WTC11 (cell line): ENCODE measurements around the gene TEAD1. TPM values are rescaled to one million over a fixed set of nuclear protein-coding genes. Genes with fewer than 3 reads are reported as not detected.

Source experiments
- ATAC-seq: fragments of 200-7000 bp; cut with Tn5 transposase; 2 replicates; pipeline ENCODE4 v1.10.0; 2021; ENCODE audit warnings: mild to moderate bottlenecking, moderate library complexity
- CTCF ChIA-PET: fragments of 300-600 bp; sonication (Branson Sonifier 250); formaldehyde crosslinking; loops from one replicate; lab custom pipeline; 2021; ENCODE audit warnings: antibody characterized with exemption; lab: Charles Lee
- POLR2A ChIA-PET: fragments of 350-600 bp; sonication (Branson Sonifier 250); formaldehyde crosslinking; loops from one replicate; lab custom pipeline; 2021; ENCODE audit warnings: antibody characterized with exemption; lab: Charles Lee
- DNase-seq: peaks from one replicate; pipeline ENCODE4 v3.0.0; 2021; ENCODE audit warnings: low spot score
- H3K27ac Mint-ChIP-seq: 2 replicates; pipeline ENCODE4 v1.8.0; 2021; ENCODE audit warnings: mixed read lengths
- H3K27me3 Mint-ChIP-seq: 2 replicates; pipeline ENCODE4 v1.8.0; 2021; ENCODE audit warnings: low read depth, mild to moderate bottlenecking, moderate library complexity, mixed read lengths
- H3K36me3 Mint-ChIP-seq: 2 replicates; pipeline ENCODE4 v1.8.0; 2021; ENCODE audit warnings: mixed read lengths
- H3K4me1 Mint-ChIP-seq: 2 replicates; pipeline ENCODE4 v1.8.0; 2022; ENCODE audit warnings: mixed read lengths
- H3K4me3 Mint-ChIP-seq: 2 replicates; pipeline ENCODE4 v1.8.0; 2021; ENCODE audit warnings: mild to moderate bottlenecking, moderate library complexity, mixed read lengths
- H3K9me3 Mint-ChIP-seq: 2 replicates; pipeline ENCODE4 v1.8.0; 2021; ENCODE audit warnings: mixed read lengths
- CBFB ChIP-seq: sonication (generic); formaldehyde crosslinking; IDR thresholded peaks from 2 replicates; pipeline ENCODE4 v1.8.1; 2022; ENCODE audit warnings: mild to moderate bottlenecking, low read depth, missing genetic modification reagents
- CREM ChIP-seq: sonication (generic); formaldehyde crosslinking; IDR thresholded peaks from 2 replicates; pipeline ENCODE4 v1.8.1; 2022; ENCODE audit warnings: mild to moderate bottlenecking, missing genetic modification reagents, moderate library complexity
- ELF4 ChIP-seq: sonication (generic); formaldehyde crosslinking; IDR thresholded peaks from 2 replicates; pipeline ENCODE4 v1.8.1; 2022; ENCODE audit warnings: low read depth, mild to moderate bottlenecking, moderate library complexity, missing genetic modification reagents
- EMX1 ChIP-seq: fragments of 250-450 bp; sonication (Bioruptor Pico); IDR thresholded peaks from 2 replicates; pipeline ENCODE4 v1.8.0; 2021; ENCODE audit warnings: mild to moderate bottlenecking
- ETV6 ChIP-seq: sonication (generic); formaldehyde crosslinking; IDR thresholded peaks from 2 replicates; pipeline ENCODE4 v1.8.1; 2022; ENCODE audit warnings: mild to moderate bottlenecking, missing genetic modification reagents
- FOXJ3 ChIP-seq: sonication (generic); formaldehyde crosslinking; IDR thresholded peaks from 2 replicates; pipeline ENCODE4 v1.9.0; 2021; ENCODE audit warnings: missing genetic modification reagents, mild to moderate bottlenecking, borderline replicate concordance
- FOXK1 ChIP-seq: sonication (generic); formaldehyde crosslinking; IDR thresholded peaks from 2 replicates; pipeline ENCODE4 v1.8.0; 2022; ENCODE audit warnings: mild to moderate bottlenecking, moderate library complexity, missing genetic modification reagents
- GRHL2 ChIP-seq: fragments of 250-450 bp; sonication (Bioruptor Pico); IDR thresholded peaks from 2 replicates; pipeline ENCODE4 v1.8.0; 2022; ENCODE audit warnings: mild to moderate bottlenecking, moderate library complexity; ENCODE audit not compliant: insufficient replicate concordance, severe bottlenecking
- IRF2 ChIP-seq: sonication (generic); formaldehyde crosslinking; IDR thresholded peaks from 2 replicates; pipeline ENCODE4 v1.8.0; 2022; ENCODE audit warnings: low read depth, missing genetic modification reagents, borderline replicate concordance
- MXD4 ChIP-seq: fragments of 250-450 bp; sonication (Bioruptor Pico); IDR thresholded peaks from 2 replicates; pipeline ENCODE4 v1.8.0; 2021; ENCODE audit warnings: mild to moderate bottlenecking, moderate library complexity, borderline replicate concordance
- NFYB ChIP-seq: sonication (generic); formaldehyde crosslinking; conservative IDR thresholded peaks from 2 replicates; pipeline ENCODE4 v1.8.0; 2022; ENCODE audit warnings: low read depth, missing genetic modification reagents
- NR2C2 ChIP-seq: sonication (generic); formaldehyde crosslinking; IDR thresholded peaks from 2 replicates; pipeline ENCODE4 v1.8.0; 2022; ENCODE audit warnings: mild to moderate bottlenecking, missing genetic modification reagents
- SOX15 ChIP-seq: fragments of 250-450 bp; sonication (Bioruptor Pico); IDR thresholded peaks from 2 replicates; pipeline ENCODE4 v1.9.0; 2021; ENCODE audit warnings: mild to moderate bottlenecking
- SP1 ChIP-seq: sonication (generic); formaldehyde crosslinking; conservative IDR thresholded peaks from 2 replicates; pipeline ENCODE4 v1.8.1; 2022; ENCODE audit warnings: missing genetic modification reagents
- TCF7 ChIP-seq: sonication (generic); formaldehyde crosslinking; IDR thresholded peaks from 2 replicates; pipeline ENCODE4 v1.8.0; 2022; ENCODE audit warnings: mild to moderate bottlenecking, low read depth, missing genetic modification reagents, moderate library complexity
- TEAD4 ChIP-seq: sonication (generic); formaldehyde crosslinking; IDR thresholded peaks from 2 replicates; pipeline ENCODE4 v1.8.0; 2022; ENCODE audit warnings: mild to moderate bottlenecking, missing genetic modification reagents
- TP53 ChIP-seq: sonication (generic); formaldehyde crosslinking; IDR thresholded peaks from 2 replicates; pipeline ENCODE4 v1.8.1; 2023; ENCODE audit warnings: mild to moderate bottlenecking, missing genetic modification reagents
- ZNF232 ChIP-seq: sonication (generic); formaldehyde crosslinking; IDR thresholded peaks from 2 replicates; pipeline ENCODE4 v1.8.0; 2022; ENCODE audit warnings: mild to moderate bottlenecking, missing genetic modification reagents
- ZNF423 ChIP-seq: fragments of 250-450 bp; sonication (Bioruptor Pico); IDR thresholded peaks from 2 replicates; pipeline ENCODE4 v2.1.2; 2022; ENCODE audit warnings: mild to moderate bottlenecking, moderate library complexity
- ZNF671 ChIP-seq: fragments of 250-450 bp; sonication (Bioruptor Pico); IDR thresholded peaks from 2 replicates; pipeline ENCODE4 v1.8.0; 2021; ENCODE audit warnings: mild to moderate bottlenecking
- total RNA-seq: library from RNA; stranded (reverse); gene quantifications from 3 replicates; pipeline ENCODE4 v1.2.3, GENCODE V29; 2021
- TF ChIP-seq, protein P1 (sequence below): sonication (generic); formaldehyde crosslinking; IDR thresholded peaks from 2 replicates; pipeline ENCODE4 v1.8.1; 2022; ENCODE audit warnings: mild to moderate bottlenecking, moderate library complexity, missing genetic modification reagents
- TF ChIP-seq, protein P2 (sequence below): fragments of 250-450 bp; sonication (Bioruptor Pico); IDR thresholded peaks from 2 replicates; pipeline ENCODE4 v1.9.0; 2021; ENCODE audit warnings: mild to moderate bottlenecking
- TF ChIP-seq, protein P3 (sequence below): fragments of 250-450 bp; sonication (Bioruptor Pico); IDR thresholded peaks from 2 replicates; pipeline ENCODE4 v1.9.0; 2021; ENCODE audit warnings: mild to moderate bottlenecking
- TF ChIP-seq, protein P4 (sequence below): sonication (generic); formaldehyde crosslinking; IDR thresholded peaks from 2 replicates; pipeline ENCODE4 v1.8.1; 2022; ENCODE audit warnings: mild to moderate bottlenecking, missing genetic modification reagents, moderate library complexity, borderline replicate concordance
- TF ChIP-seq, protein P5 (sequence below): sonication (generic); formaldehyde crosslinking; IDR thresholded peaks from 2 replicates; pipeline ENCODE4 v1.8.1; 2022; ENCODE audit warnings: low read depth, missing genetic modification reagents, borderline replicate concordance
- TF ChIP-seq, protein P6 (sequence below): sonication (generic); formaldehyde crosslinking; IDR thresholded peaks from 2 replicates; pipeline ENCODE4 v1.8.1; 2023; ENCODE audit warnings: mild to moderate bottlenecking, missing genetic modification reagents, moderate library complexity
- TF ChIP-seq, protein P7 (sequence below): sonication (generic); formaldehyde crosslinking; IDR thresholded peaks from 2 replicates; pipeline ENCODE4 v1.8.1; 2023; ENCODE audit warnings: mild to moderate bottlenecking, missing genetic modification reagents, moderate library complexity

The TEAD1 gene
- total RNA-seq, 1 experiment from 2014 or later: 79.9 TPM

DNA sequence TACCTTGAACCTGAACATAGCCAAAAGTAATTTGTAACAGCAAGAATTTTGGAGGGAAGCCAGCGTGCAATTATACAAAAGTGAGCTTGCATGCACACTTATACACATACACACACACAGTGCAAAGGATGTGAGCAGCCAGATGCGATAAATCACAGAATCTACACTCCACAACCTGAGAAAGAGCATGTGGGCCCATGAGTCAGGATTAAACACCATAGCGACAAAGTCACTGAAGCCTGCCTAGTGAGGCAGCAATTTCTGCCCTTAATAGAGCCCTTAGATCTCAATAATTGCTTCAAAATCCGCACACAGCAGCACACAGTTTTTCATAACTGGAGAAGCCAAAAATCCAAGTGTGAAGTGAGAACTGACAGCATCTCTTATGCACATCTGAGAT is 42.6 kb upstream of the TEAD1 start:
- ChIA-PET POLR2A (no interaction called here), CTCF (no interaction called here)
- DNase-seq (no peak), ATAC-seq (no peak)
- Mint-ChIP-seq H3K27me3 (no peaks in the 10 kb centered on the region), H3K4me1 (no peaks in the 10 kb centered on the region), H3K27ac (no peak overlapping the region), H3K36me3 (no peaks in the 10 kb centered on the region), H3K9me3 (no peaks in the 10 kb centered on the region), H3K4me3 (no peak overlapping the region)
- TF ChIP-seq NFYB (CRISPR knock-in tag): no peak
- TF ChIP-seq CBFB: no peak
- TF ChIP-seq, protein P1, sequence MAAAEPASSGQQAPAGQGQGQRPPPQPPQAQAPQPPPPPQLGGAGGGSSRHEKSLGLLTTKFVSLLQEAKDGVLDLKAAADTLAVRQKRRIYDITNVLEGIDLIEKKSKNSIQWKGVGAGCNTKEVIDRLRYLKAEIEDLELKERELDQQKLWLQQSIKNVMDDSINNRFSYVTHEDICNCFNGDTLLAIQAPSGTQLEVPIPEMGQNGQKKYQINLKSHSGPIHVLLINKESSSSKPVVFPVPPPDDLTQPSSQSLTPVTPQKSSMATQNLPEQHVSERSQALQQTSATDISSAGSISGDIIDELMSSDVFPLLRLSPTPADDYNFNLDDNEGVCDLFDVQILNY (CRISPR knock-in tag): no peak
- no peak for TF ChIP-seq IRF2
- TF ChIP-seq TEAD4: no peak
- TF ChIP-seq GRHL2: no peak
- TF ChIP-seq FOXK1 (CRISPR knock-in tag): no peak
- TF ChIP-seq, protein P2, sequence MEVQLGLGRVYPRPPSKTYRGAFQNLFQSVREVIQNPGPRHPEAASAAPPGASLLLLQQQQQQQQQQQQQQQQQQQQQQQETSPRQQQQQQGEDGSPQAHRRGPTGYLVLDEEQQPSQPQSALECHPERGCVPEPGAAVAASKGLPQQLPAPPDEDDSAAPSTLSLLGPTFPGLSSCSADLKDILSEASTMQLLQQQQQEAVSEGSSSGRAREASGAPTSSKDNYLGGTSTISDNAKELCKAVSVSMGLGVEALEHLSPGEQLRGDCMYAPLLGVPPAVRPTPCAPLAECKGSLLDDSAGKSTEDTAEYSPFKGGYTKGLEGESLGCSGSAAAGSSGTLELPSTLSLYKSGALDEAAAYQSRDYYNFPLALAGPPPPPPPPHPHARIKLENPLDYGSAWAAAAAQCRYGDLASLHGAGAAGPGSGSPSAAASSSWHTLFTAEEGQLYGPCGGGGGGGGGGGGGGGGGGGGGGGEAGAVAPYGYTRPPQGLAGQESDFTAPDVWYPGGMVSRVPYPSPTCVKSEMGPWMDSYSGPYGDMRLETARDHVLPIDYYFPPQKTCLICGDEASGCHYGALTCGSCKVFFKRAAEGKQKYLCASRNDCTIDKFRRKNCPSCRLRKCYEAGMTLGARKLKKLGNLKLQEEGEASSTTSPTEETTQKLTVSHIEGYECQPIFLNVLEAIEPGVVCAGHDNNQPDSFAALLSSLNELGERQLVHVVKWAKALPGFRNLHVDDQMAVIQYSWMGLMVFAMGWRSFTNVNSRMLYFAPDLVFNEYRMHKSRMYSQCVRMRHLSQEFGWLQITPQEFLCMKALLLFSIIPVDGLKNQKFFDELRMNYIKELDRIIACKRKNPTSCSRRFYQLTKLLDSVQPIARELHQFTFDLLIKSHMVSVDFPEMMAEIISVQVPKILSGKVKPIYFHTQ (CRISPR knock-in tag): no peak
- no peak for TF ChIP-seq ELF4
- TF ChIP-seq, protein P3, sequence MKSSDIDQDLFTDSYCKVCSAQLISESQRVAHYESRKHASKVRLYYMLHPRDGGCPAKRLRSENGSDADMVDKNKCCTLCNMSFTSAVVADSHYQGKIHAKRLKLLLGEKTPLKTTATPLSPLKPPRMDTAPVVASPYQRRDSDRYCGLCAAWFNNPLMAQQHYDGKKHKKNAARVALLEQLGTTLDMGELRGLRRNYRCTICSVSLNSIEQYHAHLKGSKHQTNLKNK (CRISPR knock-in tag): no peak
- no peak for TF ChIP-seq EMX1 (CRISPR knock-in tag)
- TF ChIP-seq, protein P4, sequence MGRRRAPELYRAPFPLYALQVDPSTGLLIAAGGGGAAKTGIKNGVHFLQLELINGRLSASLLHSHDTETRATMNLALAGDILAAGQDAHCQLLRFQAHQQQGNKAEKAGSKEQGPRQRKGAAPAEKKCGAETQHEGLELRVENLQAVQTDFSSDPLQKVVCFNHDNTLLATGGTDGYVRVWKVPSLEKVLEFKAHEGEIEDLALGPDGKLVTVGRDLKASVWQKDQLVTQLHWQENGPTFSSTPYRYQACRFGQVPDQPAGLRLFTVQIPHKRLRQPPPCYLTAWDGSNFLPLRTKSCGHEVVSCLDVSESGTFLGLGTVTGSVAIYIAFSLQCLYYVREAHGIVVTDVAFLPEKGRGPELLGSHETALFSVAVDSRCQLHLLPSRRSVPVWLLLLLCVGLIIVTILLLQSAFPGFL: no peak
- TF ChIP-seq TCF7 (CRISPR knock-in tag): no peak

DNA sequence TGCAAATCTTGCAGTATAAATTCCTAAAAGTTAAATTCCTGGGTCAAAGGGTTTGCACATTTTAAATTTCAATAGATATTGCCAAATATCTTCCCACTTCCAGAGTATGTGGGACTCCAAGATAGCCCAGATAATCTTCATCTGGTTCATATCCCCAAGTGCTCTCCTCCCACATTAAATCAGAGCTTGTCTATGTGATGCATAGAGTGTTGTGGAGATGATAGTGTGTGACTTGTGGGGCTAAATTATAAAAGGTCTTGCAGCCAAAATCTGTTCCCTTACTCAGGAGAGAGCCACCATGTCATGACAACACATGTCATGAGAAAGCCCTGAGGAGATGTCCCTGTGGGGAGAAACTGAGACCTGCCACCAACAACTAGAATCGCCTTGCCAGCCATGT is 39.9 kb upstream of the TEAD1 start:
- Mint-ChIP-seq H3K9me3 (no peaks in the 10 kb centered on the region), H3K36me3 (no peaks in the 10 kb centered on the region), H3K4me3 (no peak overlapping the region), H3K4me1 (peaks cover 11% of the 10 kb centered on the region), H3K27me3 (no peaks in the 10 kb centered on the region), H3K27ac (no peak overlapping the region)
- ChIA-PET CTCF (no interaction called here), POLR2A (no interaction called here)
- TF ChIP-seq, protein P5, sequence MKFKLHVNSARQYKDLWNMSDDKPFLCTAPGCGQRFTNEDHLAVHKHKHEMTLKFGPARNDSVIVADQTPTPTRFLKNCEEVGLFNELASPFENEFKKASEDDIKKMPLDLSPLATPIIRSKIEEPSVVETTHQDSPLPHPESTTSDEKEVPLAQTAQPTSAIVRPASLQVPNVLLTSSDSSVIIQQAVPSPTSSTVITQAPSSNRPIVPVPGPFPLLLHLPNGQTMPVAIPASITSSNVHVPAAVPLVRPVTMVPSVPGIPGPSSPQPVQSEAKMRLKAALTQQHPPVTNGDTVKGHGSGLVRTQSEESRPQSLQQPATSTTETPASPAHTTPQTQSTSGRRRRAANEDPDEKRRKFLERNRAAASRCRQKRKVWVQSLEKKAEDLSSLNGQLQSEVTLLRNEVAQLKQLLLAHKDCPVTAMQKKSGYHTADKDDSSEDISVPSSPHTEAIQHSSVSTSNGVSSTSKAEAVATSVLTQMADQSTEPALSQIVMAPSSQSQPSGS (CRISPR knock-in tag): no peak
- ATAC-seq (no peak), DNase-seq (no peak)

DNA sequence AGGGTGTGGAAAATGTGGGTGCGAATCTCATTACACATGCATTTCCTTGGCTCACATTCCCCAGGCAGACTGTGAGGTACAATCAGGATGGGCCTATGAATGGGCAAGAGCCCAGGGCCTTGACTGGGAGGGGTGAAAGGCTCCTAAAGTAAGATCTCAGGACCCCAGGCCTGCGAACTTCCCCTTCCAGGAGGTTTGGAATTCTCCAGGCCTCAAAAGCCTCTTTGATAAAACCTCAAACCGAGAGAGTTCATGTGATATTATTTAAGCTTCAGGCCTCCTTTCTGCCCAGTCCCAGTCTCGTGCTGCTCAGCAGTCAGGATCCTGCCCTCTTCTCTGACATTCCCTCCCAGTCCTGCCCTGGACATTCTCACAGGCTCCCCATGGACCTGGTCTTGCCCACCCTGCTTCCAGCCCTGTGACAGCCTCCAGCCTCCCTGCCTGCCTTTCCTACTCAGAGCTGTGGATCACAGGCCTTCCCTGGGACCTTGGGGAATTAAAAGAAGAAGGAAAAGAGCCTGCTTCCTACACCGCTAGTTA is 37.3 kb upstream of the TEAD1 start:
- CTCF ChIA-PET: interaction anchor here (1.9 kb wide), 1 partner anchor 38 kb away, joined by 4 read pairs; no protein-coding TSS in a partner anchor
- Mint-ChIP-seq H3K36me3 (peaks cover 6% of the 10 kb centered on the region), H3K9me3 (peaks cover 7% of the 10 kb centered on the region), H3K4me1 (peaks cover 11% of the 10 kb centered on the region), H3K4me3 (no peak overlapping the region), H3K27me3 (no peaks in the 10 kb centered on the region), H3K27ac (0 out of 2 replicates have a peak overlapping the region, but pooled peaks have one; percentile 7)
- POLR2A ChIA-PET: no interaction called here
- ATAC-seq (peak; percentile 43; the same call in 1 of the 2 replicates), DNase-seq (no peak)
- TF ChIP-seq MXD4 (no peak), SOX15 (no peak), ZNF671 (CRISPR knock-in tag) (no peak), NR2C2 (CRISPR knock-in tag) (no peak), ZNF423 (no peak), FOXJ3 (CRISPR knock-in tag) (no peak), CREM (CRISPR knock-in tag) (no peak), ETV6 (no peak), TP53 (CRISPR knock-in tag) (no peak), ZNF232 (CRISPR knock-in tag) (no peak), SP1 (no peak)
- TF ChIP-seq, protein P6, sequence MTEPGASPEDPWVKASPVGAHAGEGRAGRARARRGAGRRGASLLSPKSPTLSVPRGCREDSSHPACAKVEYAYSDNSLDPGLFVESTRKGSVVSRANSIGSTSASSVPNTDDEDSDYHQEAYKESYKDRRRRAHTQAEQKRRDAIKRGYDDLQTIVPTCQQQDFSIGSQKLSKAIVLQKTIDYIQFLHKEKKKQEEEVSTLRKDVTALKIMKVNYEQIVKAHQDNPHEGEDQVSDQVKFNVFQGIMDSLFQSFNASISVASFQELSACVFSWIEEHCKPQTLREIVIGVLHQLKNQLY (CRISPR knock-in tag): no peak
- TF ChIP-seq, protein P7, sequence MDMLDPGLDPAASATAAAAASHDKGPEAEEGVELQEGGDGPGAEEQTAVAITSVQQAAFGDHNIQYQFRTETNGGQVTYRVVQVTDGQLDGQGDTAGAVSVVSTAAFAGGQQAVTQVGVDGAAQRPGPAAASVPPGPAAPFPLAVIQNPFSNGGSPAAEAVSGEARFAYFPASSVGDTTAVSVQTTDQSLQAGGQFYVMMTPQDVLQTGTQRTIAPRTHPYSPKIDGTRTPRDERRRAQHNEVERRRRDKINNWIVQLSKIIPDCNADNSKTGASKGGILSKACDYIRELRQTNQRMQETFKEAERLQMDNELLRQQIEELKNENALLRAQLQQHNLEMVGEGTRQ: no peak
